Measurements from ENCODE around the gene MBD3.

GRCh38 chr19:1558552-1558951 is 34.1 kb downstream of the MBD3 start:
- TF ChIP-seq, protein P1, sequence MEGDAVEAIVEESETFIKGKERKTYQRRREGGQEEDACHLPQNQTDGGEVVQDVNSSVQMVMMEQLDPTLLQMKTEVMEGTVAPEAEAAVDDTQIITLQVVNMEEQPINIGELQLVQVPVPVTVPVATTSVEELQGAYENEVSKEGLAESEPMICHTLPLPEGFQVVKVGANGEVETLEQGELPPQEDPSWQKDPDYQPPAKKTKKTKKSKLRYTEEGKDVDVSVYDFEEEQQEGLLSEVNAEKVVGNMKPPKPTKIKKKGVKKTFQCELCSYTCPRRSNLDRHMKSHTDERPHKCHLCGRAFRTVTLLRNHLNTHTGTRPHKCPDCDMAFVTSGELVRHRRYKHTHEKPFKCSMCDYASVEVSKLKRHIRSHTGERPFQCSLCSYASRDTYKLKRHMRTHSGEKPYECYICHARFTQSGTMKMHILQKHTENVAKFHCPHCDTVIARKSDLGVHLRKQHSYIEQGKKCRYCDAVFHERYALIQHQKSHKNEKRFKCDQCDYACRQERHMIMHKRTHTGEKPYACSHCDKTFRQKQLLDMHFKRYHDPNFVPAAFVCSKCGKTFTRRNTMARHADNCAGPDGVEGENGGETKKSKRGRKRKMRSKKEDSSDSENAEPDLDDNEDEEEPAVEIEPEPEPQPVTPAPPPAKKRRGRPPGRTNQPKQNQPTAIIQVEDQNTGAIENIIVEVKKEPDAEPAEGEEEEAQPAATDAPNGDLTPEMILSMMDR (IDR thresholded peaks at IDR 0.05; ENCODE audit: insufficient read depth, low read depth, low read length) = no peak
- TF ChIP-seq EZH2 (IDR thresholded peaks at IDR 0.05; ENCODE audit: insufficient read depth, low read length) = no peak

Measured in astrocyte (in vitro differentiated cells and primary cell).